T-helper 9 cell (primary cell): ENCODE results near the gene CD160.
A peak's percentile ranks its signal among the peaks of the same experiment; 100 is the strongest.
"Not testable (repeated sequence)": the region's sequence is repeated elsewhere in the genome, so short reads cannot be mapped to it uniquely, and the experiment has no call there.

Experiments used
- DNase-seq: peaks from one replicate; pipeline ENCODE4 v3.0.0-alpha.2; 2020

The CD160 gene

DNA sequence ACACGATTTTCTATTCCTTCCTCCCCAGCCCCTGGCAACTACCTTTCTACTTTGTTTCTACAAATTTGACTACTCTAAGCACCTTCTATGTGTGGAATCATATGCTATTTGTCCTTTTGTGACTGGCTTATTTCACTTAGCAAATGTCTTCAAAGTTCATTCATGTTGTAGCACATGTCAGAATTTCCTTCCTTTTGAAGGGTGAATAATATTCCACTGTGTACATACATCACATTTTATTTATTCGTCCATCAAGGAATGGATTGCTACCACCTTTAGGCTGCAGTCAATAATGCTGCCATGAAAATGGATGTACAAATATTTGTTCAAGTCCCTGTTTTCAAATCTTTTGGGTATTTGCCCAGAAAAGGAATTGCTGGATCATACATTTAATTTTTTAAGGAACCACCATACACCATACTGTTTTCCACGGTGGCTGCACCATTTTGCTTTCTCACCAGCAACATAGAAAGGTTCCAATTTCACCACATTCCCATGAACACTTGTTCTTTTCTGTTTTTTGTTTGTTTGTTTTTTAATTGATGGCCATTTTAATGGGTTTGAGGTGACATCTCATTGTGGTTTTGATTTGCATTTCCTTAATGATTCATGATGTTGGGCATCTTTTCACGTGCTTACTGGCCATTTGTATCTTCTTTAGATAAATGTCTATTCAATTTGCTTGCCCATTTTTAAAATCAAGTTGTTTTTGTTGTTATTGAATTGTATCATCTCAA is 8.8 kb upstream of the CD160 start:
- DNase-seq: no peak

- DNase-seq: no peak
These were observed 8.1 kb upstream of the CD160 start for GRCh38 chr1:145711213-145711651.

GRCh38 chr1:145714524-145715111 is 4.7 kb upstream of the CD160 start:
- DNase-seq: no peak

GRCh38 chr1:145716641-145717345 is 2.5 kb upstream of the CD160 start:
- DNase-seq: no peak

GRCh38 chr1:145717833-145718232 is 1.5 kb upstream of the CD160 start:
- DNase-seq: no peak

GRCh38 chr1:145718465-145718864 is 834 bp upstream of the CD160 start:
- DNase-seq: not testable (repeated sequence)

DNA sequence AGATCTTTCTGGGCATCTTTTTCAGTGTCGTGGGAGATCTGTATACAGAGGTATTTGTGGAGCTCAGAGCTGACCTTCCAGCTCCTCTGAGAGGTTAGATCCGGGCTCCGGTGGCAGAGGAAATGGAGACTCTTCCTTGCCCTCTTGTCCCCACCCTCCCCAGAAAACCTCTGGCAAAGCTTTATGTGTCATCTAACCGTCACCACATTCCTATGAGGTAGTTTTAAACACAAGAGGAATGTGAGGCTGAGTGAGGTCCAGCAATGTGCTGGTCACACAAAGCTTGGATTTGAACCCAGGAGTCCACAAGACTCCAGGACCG is 1.2 kb downstream of the CD160 start:
- DNase-seq: no peak

DNA sequence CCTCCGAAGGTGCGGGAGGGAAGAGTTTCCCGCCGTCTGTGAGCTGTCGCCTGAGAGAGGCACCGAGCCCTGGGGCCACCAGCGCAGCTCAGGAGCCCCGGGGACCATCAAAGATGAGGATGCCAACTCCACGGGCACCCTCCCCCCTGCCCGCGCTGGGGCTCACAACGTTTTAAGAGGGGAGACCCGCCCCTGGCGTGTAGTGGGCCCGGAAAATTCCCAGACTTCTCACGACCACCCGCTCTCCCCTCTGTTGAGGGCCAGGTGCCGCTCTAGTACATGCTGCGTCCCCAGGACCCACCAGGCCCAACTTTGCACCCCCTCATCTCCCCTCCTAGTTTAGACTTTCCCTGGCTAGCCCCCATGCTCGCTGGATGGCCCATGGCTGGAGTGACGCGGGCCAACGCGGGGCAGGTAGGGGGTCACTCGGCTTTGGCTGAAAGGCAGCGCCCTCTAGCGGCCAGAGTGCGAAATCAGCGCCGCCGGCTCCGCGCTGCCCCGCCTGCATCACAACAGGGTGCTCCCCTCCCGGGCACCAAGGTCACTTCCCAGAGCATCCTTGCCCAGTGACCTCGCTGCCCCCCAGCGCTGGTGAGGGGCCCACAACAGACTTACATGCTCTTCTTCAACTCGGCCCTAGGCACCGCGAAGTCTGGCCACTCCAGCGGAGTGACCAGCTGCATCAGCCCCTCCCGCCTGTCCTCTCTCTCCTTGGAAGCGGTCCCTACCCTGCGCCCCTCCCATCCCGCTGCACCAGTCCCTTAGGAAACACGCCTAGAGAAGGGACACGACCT is 1.8 kb downstream of the CD160 start:
- DNase-seq: peak; percentile 70

- DNase-seq: not testable (repeated sequence)
These were observed 6.9 kb downstream of the CD160 start for GRCh38 chr1:145726193-145726592.

DNA sequence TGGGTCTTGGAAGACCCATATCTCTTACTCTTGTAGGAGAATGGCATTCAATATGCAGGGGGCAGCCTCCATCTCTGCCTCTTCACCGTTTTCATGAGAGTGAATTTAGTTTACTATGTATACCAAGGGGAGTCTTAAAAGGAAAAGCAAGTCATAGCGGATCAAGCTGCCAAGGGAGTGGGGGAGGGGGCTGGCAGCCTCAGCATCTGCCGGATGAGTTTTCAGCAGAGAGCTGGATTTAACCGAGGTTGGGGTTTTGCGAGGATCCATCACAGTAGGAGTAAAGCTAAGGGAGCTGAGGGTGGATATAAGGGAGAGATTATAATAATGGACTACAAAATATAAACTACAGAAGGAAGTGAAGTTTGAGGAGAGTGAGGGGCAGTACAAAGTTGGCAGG is 9.9 kb downstream of the CD160 start:
- DNase-seq: no peak

GRCh38 chr1:145729666-145730436 is 10.6 kb downstream of the CD160 start:
- DNase-seq: no peak

GRCh38 chr1:145730467-145730866 is 11.2 kb downstream of the CD160 start:
- no peak for DNase-seq

GRCh38 chr1:145730900-145731299 is 11.6 kb downstream of the CD160 start:
- DNase-seq: no peak

DNA sequence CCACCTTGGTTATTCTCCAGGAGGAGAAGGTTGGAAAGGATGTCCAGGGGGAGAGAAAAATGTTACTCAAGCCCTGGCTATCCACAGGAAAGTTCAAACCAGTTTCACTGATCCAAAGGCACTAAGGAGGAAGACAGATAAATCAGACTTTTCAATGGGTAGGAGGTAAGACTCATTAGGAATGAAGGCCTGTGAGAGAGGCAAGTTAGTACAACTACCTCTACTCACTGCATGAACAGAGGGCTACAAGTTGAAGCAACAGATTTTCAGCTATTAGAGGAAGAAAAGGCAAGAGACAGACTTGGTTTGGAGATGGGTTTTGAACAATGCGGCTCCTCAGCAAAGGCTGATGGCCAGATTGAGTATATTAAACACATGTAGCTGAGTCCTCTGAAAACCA is 16.9 kb downstream of the CD160 start:
- DNase-seq: no peak

GRCh38 chr1:145740269-145740668 is 21.0 kb downstream of the CD160 start:
- no peak for DNase-seq

DNA sequence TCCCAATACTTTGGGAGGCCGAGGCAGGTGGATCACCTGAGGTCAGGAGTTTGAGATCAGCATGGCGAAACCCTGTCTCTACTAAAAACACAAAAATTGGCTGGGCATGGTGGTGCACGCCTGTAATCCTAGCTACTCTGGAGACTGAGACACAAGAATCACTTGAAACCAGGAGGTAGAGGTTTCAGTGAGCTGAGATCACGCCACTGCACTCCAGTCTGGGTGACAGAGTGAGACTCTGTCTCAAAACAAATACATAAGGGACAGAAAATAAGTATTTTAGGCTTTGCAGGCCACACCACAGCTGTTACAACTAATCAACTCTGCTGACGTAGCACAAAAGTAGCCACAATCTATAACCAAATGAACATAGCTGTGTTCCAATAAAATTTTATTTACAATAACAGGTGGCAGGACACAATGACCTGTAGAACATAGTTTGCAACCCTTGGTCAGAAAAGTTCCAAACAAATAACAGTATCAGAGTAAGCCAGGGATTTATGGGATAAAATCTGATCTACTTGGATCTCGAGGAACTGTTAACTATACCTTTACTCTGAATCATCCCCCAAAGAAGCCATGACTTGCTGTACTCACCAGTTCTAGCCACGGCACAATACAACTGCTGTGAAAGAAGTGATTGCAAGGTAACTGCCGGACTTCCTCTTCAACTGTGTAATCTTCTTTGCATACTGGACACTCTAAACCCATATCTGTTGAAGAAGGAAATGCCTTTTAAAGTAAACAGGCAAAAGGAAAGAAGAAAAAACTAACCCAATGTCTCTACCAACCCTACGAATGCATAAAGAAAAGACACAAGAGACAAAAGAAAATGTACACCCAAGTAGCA is 28.3 kb downstream of the CD160 start:
- DNase-seq: no peak

DNA sequence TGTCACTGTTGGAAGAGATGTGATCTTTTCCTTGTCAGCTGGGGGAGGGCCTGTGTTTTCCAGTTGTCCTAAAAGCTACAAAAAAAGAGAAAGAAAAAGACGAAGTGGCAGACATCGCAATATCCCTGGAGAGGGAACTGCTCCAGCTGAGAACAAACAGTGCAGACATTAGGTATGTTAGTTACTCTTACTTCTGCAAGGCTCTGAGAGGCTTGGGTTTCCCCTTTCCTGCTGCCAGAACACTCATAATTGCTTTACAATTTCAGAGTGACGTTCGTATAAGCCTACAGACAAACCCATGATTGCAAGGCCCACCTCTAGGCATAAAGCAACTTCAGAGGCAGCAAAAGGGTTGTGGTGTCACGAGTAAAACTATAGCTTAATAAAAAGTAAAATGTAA is 31.1 kb downstream of the CD160 start:
- no peak for DNase-seq

DNA sequence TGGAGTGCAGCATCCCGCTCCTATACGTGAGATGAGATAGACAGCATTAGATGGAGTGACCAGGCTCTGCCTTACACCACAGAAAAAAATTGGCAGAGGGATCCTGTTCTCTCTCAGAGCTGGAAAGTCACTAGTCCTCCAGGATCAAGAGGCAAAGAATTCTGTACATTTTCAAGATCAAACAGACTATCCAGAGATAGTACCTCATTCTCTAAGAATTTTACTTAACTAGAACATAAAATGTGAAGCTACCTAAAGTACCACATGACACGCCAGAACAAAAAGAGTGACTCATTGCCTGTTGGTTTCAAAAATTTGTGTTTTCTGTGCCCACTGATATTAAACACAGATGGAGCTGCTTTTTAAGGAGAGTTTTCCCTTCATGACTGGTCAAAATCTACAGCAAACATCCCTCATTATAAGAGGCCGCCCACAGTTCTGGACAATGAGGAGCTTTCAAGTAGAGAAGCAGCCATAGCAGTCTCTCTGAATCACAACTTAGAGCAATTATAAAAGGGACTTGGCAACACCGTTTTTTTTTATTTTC is 32.3 kb downstream of the CD160 start:
- no peak for DNase-seq

- DNase-seq: no peak
These were observed 38.1 kb downstream of the CD160 start for GRCh38 chr1:145757420-145757819.

- no peak for DNase-seq
These were observed 38.8 kb downstream of the CD160 start for GRCh38 chr1:145758116-145758515.

DNA sequence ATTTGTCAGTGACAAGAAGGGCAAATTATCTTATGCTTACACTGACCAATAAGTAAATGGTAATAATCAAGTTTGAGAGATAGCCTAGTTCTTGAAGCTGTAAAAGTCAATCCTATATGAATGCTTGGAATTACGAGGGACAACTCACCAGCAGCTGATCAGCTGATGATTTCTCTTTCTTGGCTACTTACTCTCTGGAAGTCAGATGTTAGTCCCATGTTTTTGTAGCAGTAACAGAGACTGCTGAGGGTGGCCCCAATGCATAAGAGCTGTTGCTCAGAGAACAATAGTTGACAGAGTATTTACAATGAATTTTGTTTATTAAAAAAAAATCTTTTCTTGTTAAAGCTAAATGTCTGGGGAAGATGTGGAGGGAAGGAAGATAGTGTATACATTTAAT is 39.3 kb downstream of the CD160 start:
- no peak for DNase-seq
